Adrenal gland (tissue), 12 donors: ENCODE data around the gene BPIFB4. TPM values are rescaled to one million over a fixed set of nuclear protein-coding genes. Genes with fewer than 3 reads are reported as not detected.

Experiments
- DNase-seq, 7 donors: peaks; one replicate each; pipeline ENCODE4 v3.0.0-alpha.2; 2019 to 2020
- H3K27ac ChIP-seq, 5 donors: fragments of 200-600 bp; sonication (generic) in 4 of 5; 1 replicate in 3 of 5; 2 replicates in 2 of 5; pipeline versions ENCODE4 v1.5.1 to v1.8.0; 2016 to 2020; ENCODE audit warnings: mild to moderate bottlenecking in 1 of 5
- H3K27me3 ChIP-seq: fragments of 200-600 bp; 2 replicates; pipeline ENCODE4 v1.8.0; 2021
- H3K36me3 ChIP-seq, 2 donors: fragments of 200-600 bp; replicated peaks in 1 of 2; 1 replicate in 1 of 2; 2 replicates in 1 of 2; pipeline versions ENCODE4 v1.5.1 to v1.8.0; 2018 to 2022
- H3K4me1 ChIP-seq, 2 donors: fragments of 200-600 bp; replicated peaks in 1 of 2; 1 replicate in 1 of 2; 2 replicates in 1 of 2; pipeline versions ENCODE4 v1.5.1 to v1.8.0; 2018 to 2021
- H3K4me3 ChIP-seq, 4 donors: fragments of 200-600 bp; sonication (generic) in 3 of 4; one replicate each; pipeline ENCODE4 v1.5.1; 2016 to 2018
- H3K9me3 ChIP-seq, 3 donors: fragments of 200-600 bp; sonication (generic) in 1 of 3; replicated peaks in 1 of 3; 1 replicate in 2 of 3; 2 replicates in 1 of 3; pipeline versions ENCODE4 v1.5.1 to v1.8.0; 2016 to 2021
- CTCF ChIP-seq, 6 experiments: fragments of 450-650 bp in 4 of 6; fragments of 200-600 bp in 2 of 6; sonication (generic) in 1 of 6; IDR thresholded peaks; 1 replicate in 5 of 6; 2 replicates in 1 of 6; pipeline versions ENCODE4 v1.5.1 to v1.8.0; 2016 to 2021; ENCODE audit warnings: antibody characterized with exemption in 6 of 6, mild to moderate bottlenecking in 2 of 6, moderate library complexity in 1 of 6
- POLR2A ChIP-seq, 2 donors: fragments of 450-650 bp; IDR thresholded peaks; one replicate each; pipeline ENCODE4 v1.6.1; 2017; ENCODE audit warnings: antibody characterized with exemption in 2 of 2, mild to moderate bottlenecking in 2 of 2, moderate library complexity in 1 of 2
- WGBS, 4 donors: extraction: QIAGEN DNeasy Blood & Tissue Kit in 2 of 4; methylation state at CpG; one replicate each; pipeline versions ENCODE4 v1.1.5 to v1.1.7; 2013 to 2017; 5-methylcytosine and 5-hydroxymethylcytosine counted together
- intact Hi-C, 2 donors: fragments of 100-400 bp; cut with DNase I; formaldehyde crosslinking; loops; one replicate each; pipeline versions ENCODE4 v1.14.1 to v1.15.0; 2022 to 2023
- polyA plus RNA-seq, 3 donors: library from polyadenylated mRNA; stranded (reverse); fragments of 200-250 nt in 2 of 3; fragments of 350-450 nt in 1 of 3; fragmentation: Illumina TruSeq in 1 of 3; extraction: RNeasy Lipid Tissue Mini Kit (QIAGEN cat#74804) in 1 of 3; gene quantifications; one replicate each; pipeline ENCODE4 v1.2.3, GENCODE V29; 2013 to 2014
- total RNA-seq, 9 donors: library from RNA; depleted of rRNA in 4 of 9; stranded (reverse); fragments of >200 nt in 4 of 9; fragments of 120-200 nt in 1 of 9; fragmentation: NEBNext Ultra II Directional in 1 of 9; extraction: Animal tissue kit (Norgen Biotek cat#: 25700) in 1 of 9; gene quantifications; one replicate each; pipeline versions ENCODE4 v1.1.0 to v1.2.4, GENCODE V29; 2013 to 2023
- donor health status: healthy with polysubstance abuse.
- donor health status: Bipolar disorder and iron deficiency.
- donor health status: DM: yes; HTN: yes; CAD: no.
- donor health status: DM: no; HTN: no; CAD: no.
- donor health status: DM: no; HTN: no; CAD: no.
- donor health status: DM: yes; HTN: yes; CAD: no.

The BPIFB4 gene
- total and polyA plus RNA-seq, 12 donors: 0.07 TPM; not detected in 11

- no peaks in the 10 kb centered on the region for H3K36me3 ChIP-seq
- no peak for DNase-seq
- H3K4me3 ChIP-seq: no peak overlapping the region
- no peak overlapping the region for H3K27ac ChIP-seq
- no peak for TF ChIP-seq CTCF (IDR thresholded peaks at IDR 0.05)
- no peak for TF ChIP-seq POLR2A (IDR thresholded peaks at IDR 0.05)
- peaks cover 0 to 8% of the 10 kb centered on the region in 2 donors for H3K4me1 ChIP-seq
- intact Hi-C loops: no loop called here
- 74 to 97% (median 84%) methylated on average over 5 to 6 of the region's 6 CpGs for WGBS, 4 donors
- H3K27me3 ChIP-seq: no peaks in the 10 kb centered on the region
- no peaks in the 10 kb centered on the region for H3K9me3 ChIP-seq
Observed at GRCh38 chr20:33124994-33125393, 45.6 kb downstream of the BPIFB4 start.

GRCh38 chr20:33125983-33126382 lies 46.5 kb downstream of the BPIFB4 start:
- Histone ChIP-seq H3K4me3 (no peak overlapping the region), H3K27me3 (no peaks in the 10 kb centered on the region), H3K4me1 (peaks cover 0 to 8% of the 10 kb centered on the region in 2 donors), H3K27ac (no peak overlapping the region), H3K36me3 (no peaks in the 10 kb centered on the region), H3K9me3 (no peaks in the 10 kb centered on the region)
- 62 to 80% (median 71%) methylated on average over 6 of the region's 6 CpGs for WGBS, 4 donors
- TF ChIP-seq POLR2A (IDR thresholded peaks at IDR 0.05) (no peak), CTCF (IDR thresholded peaks at IDR 0.05) (no peak)
- intact Hi-C loops: no loop called here
- no peak for DNase-seq

GRCh38 chr20:33127422-33128097 lies 48.1 kb downstream of the BPIFB4 start:
- no peak overlapping the region for H3K4me3 ChIP-seq
- H3K36me3 ChIP-seq: no peaks in the 10 kb centered on the region
- H3K27me3 ChIP-seq: no peaks in the 10 kb centered on the region
- no peaks in the 10 kb centered on the region for H3K9me3 ChIP-seq
- TF ChIP-seq CTCF (IDR thresholded peaks at IDR 0.05) (no peak), POLR2A (IDR thresholded peaks at IDR 0.05) (no peak)
- H3K4me1 ChIP-seq: peaks cover 0 to 8% of the 10 kb centered on the region in 2 donors
- peak in 2 of 7 donors; percentile 9 to 32 for DNase-seq
- H3K27ac ChIP-seq: no peak overlapping the region
- intact Hi-C loops: no loop called here
- 62 to 69% (median 65%) methylated on average over 4 of the region's 4 CpGs for WGBS, 4 donors

- no peaks in the 10 kb centered on the region for H3K27me3 ChIP-seq
- H3K36me3 ChIP-seq: no peaks in the 10 kb centered on the region
- H3K4me3 ChIP-seq: no peak overlapping the region
- peaks cover 0 to 8% of the 10 kb centered on the region in 2 donors for H3K4me1 ChIP-seq
- no peak overlapping the region for H3K27ac ChIP-seq
- 84 to 90% (median 89%) methylated on average over 9 of the region's 9 CpGs for WGBS, 4 donors
- intact Hi-C loops: no loop called here
- no peak for DNase-seq
- TF ChIP-seq POLR2A (IDR thresholded peaks at IDR 0.05): no peak
- no peak for TF ChIP-seq CTCF (IDR thresholded peaks at IDR 0.05)
- H3K9me3 ChIP-seq: no peaks in the 10 kb centered on the region
Observed at GRCh38 chr20:33130568-33131061, 51.2 kb downstream of the BPIFB4 start.
